GM19193 (cell line): ENCODE measurements around the gene COPS7A.

ENCODE experiments used
- POLR2A ChIP-seq: IDR thresholded peaks from 4 replicates; pipeline ENCODE4 v1.6.1; 2011; ENCODE audit not compliant: insufficient read depth, insufficient read length; ENCODE audit errors: extremely low read depth

The COPS7A gene, protein sequence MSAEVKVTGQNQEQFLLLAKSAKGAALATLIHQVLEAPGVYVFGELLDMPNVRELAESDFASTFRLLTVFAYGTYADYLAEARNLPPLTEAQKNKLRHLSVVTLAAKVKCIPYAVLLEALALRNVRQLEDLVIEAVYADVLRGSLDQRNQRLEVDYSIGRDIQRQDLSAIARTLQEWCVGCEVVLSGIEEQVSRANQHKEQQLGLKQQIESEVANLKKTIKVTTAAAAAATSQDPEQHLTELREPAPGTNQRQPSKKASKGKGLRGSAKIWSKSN

DNA sequence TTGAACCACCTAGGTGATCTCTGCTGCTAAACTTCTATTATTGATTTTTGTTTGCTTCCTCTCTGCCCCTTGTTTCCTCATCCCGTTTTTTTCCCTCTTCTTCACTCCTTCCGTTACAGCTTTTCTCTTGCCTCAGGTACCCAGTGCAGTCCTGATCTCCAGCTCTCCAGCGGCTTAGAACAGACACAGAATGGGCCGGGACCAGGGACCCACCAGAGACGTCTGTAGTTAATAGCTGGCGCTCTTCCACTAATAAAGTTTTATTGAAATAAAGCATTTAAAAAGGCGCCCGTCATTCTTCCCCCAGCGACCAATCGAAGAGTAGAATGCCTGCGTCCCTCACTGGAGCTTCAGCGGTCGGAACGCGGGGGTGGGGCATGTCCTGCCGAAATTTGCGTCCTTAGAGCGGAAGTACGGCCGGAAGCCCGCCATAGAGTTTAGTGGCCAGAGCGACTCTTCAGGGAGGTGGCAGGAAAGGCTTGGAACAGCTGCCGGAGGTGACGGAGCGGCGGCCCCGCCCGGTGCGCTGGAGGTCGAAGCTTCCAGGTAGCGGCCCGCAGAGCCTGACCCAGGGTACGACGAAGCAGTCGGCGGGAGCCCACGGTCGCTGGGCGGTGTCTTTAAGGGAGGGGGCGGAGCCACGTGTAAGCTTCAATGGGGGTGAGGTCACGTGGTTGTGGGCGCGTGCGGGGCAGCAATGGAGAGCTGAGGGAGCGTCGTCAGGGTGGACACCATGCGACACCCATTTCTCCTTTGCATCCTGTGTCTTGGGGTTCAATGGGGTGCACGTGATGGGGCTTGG is at the start of gene COPS7A:
TSS of gene COPS7A (plus strand) at position 440 of the 802 bp plus-strand sequence. CDS start 611 bp downstream, outside the sequence.
- peak; percentile 92 for TF ChIP-seq POLR2A

DNA sequence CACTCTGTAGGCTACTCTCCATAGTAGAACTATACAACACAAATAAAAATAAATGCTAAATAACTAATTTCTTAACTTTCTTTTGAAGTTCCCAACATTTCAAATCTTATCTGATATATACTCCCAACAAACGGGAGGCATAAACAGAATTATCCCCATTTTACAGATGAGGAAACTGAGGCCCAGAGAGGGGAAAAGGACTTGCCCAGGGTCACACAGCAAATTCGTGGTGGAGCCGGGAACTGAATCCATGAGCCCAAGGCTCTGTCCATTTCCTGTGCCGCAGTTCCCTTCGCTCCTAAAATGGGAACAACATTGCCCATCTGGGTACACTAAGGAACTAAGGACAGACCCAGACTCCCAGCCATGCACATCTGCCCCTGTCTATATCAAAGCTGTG is 46.9 kb upstream of the COPS7A start:
- TF ChIP-seq POLR2A, result no peak

DNA sequence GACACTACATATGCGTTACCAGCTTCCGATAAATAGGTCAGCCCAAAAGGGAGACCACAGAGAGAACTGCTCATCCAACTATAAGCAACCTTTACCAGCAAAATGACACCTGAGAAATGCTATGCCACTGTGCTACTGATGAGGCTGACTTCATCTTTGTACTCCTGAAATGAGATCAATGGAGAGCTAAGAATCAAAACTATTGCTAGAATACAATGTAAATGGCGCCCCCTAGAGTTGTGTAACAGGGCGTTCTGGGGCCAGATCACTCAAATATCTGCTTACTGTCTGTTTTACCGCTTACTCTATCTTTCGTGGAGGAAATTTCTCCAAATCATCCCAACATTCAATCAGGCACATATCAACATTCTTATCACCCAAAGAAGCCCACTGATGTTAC is 39.2 kb upstream of the COPS7A start:
- no peak for TF ChIP-seq POLR2A

DNA sequence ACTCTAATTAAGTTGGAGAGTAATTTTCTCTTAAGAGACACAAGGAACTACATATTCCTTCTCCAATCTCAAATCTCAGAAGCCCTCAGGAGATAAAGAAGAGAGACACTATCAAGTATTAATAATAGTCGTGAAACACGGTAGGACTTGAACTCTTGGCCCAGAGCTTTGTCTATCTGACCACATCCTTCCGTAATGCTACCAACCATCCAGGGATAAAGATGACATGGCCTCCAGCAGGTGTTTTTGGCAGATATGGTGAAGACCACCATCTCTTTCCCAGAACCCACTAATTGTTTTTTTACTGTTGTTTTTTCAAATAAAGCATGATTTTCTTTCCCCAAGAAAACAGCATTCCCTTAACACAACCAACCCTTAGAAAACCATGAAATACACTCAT is 38.0 kb upstream of the COPS7A start:
- no peak for TF ChIP-seq POLR2A

DNA sequence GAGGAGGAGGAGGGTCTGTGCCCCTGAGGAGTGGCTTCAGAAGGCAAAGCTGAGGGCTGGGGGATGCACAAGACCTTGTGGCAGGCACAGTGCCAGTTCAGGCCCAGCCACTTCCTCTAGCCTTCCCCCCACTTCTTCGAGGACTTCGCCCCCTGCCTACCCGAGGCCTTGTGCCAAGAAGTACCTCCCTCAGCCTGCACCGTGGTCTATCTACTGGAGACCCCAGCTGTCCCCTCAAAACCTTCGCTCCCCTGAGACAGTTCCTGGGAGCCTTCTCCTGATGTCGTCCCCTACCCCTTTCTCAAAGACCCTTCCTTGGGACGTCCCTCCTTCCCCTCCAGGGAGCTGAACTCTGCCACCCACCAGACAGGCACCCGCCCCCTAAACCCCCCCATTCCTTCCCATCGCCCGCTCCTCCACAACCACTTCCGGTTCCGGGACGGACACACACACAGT is 35.3 kb upstream of the COPS7A start:
- no peak for TF ChIP-seq POLR2A

DNA sequence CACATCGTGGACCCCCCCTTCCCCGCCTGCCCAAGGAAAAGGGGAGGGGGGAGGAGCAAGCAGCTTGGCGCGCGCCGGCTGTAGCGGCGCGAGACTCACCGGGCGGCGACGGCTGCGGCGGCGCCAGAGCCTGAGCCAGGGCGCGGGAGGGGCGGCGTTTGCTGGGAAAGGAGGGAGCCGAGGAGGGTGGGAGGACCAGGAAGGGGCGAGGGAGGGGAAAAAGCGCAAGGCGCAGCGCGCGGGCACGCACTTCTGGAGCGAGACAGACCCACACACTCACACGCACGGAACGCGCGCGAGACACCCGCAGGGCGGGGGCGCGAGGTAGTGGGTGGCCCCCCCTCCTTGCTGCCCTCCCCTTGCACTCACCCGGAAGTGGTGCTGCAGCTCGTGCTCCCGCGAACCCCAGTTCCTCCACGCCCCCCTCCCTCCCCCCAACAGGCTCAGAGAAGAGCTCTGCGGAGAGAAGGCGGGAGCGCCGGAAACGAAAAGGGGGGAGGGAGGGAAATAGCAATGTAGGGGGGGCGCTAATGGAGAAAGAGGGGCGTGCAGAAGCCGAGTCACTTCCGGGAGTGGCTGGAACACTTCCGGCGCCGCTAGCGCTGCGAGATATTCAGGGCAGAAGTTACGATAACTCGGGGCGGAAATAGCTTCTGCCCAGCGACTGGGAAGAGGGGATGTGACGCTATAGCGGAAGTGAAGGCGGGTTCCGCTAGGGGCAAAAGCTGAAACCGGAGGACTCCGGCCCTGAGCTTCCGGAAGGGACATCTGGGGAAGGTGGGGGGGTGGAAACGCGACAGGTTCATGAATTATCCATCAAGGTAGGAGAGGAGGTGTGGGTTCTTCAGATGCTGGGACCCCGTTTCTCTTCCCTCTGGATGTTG is 34.6 kb upstream of the COPS7A start, which contains the start of gene ZNF384:
TSS of gene ZNF384 (minus strand) at position 377 of the 884 bp plus-strand sequence. CDS start 9,855 bp downstream, outside the sequence.
- TF ChIP-seq POLR2A, result peak; percentile 83

DNA sequence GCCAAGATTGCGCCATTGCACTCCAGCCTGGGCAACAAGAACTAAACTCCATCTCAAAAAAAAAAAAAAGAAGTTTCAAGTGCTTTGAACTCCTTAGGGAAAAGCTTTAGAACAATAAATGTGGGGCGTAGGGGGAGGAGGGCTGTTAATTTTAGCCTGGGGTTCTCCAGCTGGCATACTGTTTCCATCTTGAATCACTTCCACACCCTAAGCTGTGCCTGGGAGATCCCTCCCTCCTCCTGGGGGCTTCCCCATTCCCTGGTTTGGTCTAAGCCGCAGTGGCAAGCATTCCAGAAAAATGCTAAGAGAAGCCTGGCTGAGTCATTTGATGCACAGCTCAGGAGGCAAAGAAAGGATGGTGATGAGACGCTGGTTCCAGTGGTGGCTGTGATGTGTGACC is 32.4 kb upstream of the COPS7A start:
- no peak for TF ChIP-seq POLR2A

DNA sequence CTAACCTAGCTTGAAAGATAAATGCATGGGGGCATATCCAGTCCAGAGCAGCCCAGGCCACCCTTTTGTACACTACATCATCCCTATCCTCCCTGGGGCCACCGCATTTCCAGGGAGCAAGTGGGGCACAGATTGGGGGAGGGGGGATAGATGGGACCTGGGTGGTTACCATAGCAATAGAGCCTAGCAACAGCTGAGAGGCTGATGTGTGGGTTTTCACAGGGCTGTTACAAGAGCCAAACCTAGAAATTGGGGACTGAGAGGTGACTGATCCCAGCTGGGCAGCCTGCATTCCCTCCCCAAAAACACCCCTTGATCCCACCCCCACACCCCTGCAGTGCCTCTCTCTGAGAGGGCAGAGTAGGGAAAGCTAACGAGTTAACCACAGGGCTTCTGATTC is 31.0 kb upstream of the COPS7A start:
- no peak for TF ChIP-seq POLR2A

DNA sequence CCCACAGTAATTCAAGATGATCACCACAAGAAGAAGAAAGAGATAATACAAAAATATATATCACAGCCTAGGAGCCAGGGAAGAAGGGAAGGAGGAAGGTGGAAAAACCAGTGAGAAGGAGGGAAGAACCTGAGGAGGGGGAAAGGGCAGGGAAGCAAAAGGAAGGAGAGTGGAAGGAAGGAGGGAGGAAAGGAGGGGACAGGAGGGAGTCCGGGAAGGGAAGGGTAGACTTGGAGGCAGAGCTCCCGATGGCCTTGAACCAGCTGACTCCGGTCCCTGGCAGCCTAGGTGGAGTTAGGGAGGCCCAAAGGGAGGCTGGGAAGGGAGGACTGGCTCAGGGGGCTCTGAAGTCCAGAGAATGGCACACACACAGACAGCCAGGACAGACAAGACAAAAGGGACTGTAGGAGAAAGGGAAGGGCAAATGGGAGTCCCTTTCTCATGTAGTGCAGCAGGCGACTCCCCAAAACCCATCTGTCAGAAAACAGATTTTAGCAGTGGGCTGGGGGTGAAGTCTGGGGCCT is 30.0 kb upstream of the COPS7A start:
- no peak for TF ChIP-seq POLR2A

DNA sequence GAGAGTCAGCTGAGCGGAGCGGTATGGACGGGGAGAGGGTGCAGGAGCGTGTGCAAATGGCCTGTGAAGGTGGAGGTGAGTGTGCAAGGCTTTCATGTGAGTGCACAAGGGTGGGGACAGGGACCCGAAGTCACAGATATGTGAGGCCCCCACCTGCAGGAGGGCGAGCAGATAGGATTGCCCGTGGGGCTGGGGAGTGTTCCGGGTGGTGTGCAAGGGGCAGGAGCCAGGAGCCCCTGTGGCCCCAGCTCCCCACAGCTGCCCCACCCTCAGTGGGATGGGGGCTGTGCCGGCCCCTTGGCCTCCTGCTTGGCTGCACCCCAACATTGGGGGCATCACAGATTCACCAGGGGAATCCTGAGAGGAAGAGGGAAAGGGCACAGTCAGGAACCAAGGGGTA is 29.1 kb upstream of the COPS7A start:
- no peak for TF ChIP-seq POLR2A

DNA sequence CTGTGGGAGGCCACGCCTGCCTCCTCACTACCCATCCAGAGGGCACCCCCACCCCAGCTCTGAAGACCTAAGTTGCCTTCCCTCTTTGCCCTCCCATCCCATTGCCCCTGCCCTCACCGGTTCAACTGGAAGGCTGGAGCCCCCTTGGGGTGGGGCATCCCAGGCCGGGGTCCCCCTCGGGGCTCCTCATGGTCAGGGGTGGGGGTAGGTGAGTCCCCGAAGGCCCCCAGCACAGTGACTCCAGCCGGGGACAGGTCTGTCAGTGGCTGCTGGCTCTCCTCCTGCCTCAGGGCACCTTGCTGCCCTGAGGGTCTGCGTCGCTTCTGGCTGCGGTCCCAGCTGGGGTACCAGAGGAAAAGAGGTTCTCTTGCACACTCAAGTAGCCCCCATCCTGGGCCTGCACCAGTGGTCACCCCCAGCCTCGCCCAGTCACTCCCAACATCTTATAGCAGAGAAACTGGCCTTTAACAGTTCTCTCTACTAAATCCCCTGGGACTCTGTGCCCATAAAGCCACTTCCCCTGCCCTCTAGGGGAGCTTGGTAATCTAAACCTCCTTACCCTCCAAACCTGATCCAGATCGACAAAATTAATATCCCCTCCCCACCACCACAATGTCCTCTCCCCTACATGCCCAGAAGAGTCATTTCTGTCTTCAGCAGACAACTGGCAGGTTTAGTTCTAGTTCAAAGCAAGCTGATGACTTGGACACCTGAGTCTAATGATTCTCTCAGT is 28.4 kb upstream of the COPS7A start:
- no peak for TF ChIP-seq POLR2A

DNA sequence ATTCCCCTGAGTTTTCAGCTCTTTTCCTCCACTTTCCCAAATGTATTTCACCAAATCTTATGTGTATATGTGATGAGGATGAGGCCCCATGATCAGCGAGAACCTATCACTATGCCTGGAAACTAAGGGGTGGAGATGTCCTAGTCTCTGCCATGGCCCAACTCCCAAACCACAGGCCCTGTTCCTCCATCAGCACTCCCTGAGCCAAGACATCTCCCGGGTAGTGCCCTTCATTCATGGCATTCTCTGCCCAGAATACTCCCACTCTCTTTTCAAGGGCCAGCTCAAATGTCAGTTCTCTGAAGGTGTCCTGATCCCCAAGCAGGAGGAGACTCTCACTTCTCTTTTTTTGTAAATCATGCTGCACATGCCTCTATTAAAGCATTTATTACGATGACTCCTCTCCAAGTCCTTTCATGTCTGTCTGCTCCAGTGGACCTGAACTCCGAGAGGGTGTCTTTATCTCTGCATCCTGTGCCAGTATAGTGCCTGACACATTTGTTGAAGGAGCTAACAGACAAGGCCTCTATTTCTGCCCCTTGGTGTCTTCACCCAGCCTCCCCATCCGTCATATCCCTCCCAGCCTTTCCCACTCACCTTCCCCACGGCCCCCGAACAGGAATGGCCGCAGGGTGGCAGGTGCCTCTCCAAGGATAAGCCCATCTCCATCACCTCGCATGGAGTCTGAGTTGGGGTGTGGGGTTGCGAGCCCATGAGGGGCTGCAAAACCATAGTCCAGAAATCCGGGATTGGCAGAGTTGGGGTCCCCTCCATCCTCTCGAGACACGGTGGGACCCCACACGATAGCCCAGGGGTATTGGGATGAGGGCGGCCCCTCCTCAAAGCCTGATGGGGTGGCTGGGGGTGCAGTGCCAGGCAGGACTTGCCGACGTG is 26.9 kb upstream of the COPS7A start:
- TF ChIP-seq POLR2A, result no peak
